ENCODE data around the gene DDX47. TPM values are rescaled to one million over a fixed set of nuclear protein-coding genes. Genes with fewer than 3 reads are reported as not detected.
"Not testable (repeated sequence)": the region's sequence is repeated elsewhere in the genome, so short reads cannot be mapped to it uniquely, and the experiment has no call there.

DDX47 gene
- total RNA-seq, 4 donors from 2014 or later, result 75.5 to 94.2 (median 81.8) TPM

DNA sequence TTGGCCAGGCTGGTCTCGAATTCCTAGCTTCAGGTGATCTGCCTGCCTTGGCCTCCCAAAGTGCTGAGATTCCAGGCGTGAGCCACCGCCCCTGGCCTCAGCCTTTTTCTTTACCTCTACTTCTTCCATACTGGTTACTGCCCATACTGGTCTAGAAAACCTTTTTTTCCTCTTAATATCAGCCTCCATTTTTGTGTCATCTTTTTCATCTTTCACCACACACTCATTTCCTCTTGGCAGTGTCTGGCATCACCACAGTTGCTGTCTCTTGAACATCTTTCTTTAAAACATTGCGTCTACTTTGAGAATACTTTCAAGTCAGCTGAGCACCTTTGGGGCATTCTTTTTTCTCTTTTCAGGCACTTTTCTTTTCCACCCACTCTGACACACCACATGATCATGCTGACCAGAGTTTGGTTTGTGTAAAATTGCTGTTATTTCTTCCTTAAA is 32.7 kb downstream of the DDX47 start:
- no peak for DNase-seq
- no peaks in the 10 kb centered on the region for H3K9me3 ChIP-seq
- no peak for TF ChIP-seq POLR2A (IDR thresholded peaks at IDR 0.05)
- TF ChIP-seq, protein P1, sequence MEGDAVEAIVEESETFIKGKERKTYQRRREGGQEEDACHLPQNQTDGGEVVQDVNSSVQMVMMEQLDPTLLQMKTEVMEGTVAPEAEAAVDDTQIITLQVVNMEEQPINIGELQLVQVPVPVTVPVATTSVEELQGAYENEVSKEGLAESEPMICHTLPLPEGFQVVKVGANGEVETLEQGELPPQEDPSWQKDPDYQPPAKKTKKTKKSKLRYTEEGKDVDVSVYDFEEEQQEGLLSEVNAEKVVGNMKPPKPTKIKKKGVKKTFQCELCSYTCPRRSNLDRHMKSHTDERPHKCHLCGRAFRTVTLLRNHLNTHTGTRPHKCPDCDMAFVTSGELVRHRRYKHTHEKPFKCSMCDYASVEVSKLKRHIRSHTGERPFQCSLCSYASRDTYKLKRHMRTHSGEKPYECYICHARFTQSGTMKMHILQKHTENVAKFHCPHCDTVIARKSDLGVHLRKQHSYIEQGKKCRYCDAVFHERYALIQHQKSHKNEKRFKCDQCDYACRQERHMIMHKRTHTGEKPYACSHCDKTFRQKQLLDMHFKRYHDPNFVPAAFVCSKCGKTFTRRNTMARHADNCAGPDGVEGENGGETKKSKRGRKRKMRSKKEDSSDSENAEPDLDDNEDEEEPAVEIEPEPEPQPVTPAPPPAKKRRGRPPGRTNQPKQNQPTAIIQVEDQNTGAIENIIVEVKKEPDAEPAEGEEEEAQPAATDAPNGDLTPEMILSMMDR (IDR thresholded peaks at IDR 0.05), result no peak
- H3K36me3 ChIP-seq, result no peaks in the 10 kb centered on the region
- H3K27ac ChIP-seq, result peak overlapping the region; percentile 60 to 74 (median 68)
- 61 to 71% methylated on average over 4 of the region's 4 CpGs for WGBS, 2 donors
- no peaks in the 10 kb centered on the region for H3K27me3 ChIP-seq
- peaks cover 4 to 12% of the 10 kb centered on the region in 2 donors for H3K4me1 ChIP-seq
- H3K4me3 ChIP-seq (replicated peaks in 1 of 3), result no peak overlapping the region
- intact Hi-C loops (cut with DNase I), result no loop called here

GRCh38 chr12:12846780-12847179 is 33.6 kb downstream of the DDX47 start:
- H3K36me3 ChIP-seq; H3K27ac ChIP-seq; H3K27me3 ChIP-seq; DNase-seq; H3K9me3 ChIP-seq; H3K4me3 ChIP-seq (replicated peaks in 1 of 3); intact Hi-C loops (cut with DNase I): not testable (repeated sequence)
- peaks cover 4 to 12% of the 10 kb centered on the region in 2 donors for H3K4me1 ChIP-seq
- WGBS, 2 donors, result 96 to 97% methylated on average over 3 of the region's 3 CpGs

DNA sequence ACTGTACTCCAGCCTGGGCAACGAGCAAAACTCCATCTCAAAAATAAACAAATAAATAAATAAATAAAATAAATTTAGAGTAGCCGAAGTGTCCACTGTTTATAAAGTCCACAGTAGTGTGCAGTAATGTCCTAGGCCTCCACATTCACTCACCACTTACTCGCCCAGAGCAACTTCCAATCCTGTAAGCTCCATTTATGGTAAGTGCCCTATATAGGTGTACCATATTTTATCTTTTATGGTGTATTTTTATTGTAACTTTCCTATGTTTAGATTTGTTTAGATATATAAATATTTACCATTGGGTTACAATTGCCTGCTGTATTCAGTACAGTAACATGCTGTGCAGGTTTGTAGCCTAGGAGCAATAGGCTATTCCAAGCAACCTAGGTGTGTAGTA is 40.3 kb downstream of the DDX47 start:
- Histone ChIP-seq H3K27ac (no peak overlapping the region), H3K9me3 (no peaks in the 10 kb centered on the region), H3K4me1 (no peaks in the 10 kb centered on the region), H3K4me3 (replicated peaks in 1 of 3) (no peak overlapping the region), H3K27me3 (no peaks in the 10 kb centered on the region), H3K36me3 (no peaks in the 10 kb centered on the region)
- intact Hi-C loops (cut with DNase I), result no loop called here
- DNase-seq, result no peak
- WGBS, 2 donors, result 62 to 63% methylated on average over 3 of the region's 3 CpGs
- TF ChIP-seq POLR2A (IDR thresholded peaks at IDR 0.05), result no peak
- TF ChIP-seq, protein P1 (IDR thresholded peaks at IDR 0.05), result no peak

GRCh38 chr12:12859690-12860089 is 46.5 kb downstream of the DDX47 start:
- DNase-seq, result peak in 1 of 2 donors; percentile 9
- Histone ChIP-seq H3K27ac (no peak overlapping the region), H3K27me3 (no peaks in the 10 kb centered on the region), H3K4me1 (no peaks in the 10 kb centered on the region), H3K4me3 (replicated peaks in 1 of 3) (no peak overlapping the region), H3K36me3 (no peaks in the 10 kb centered on the region), H3K9me3 (no peaks in the 10 kb centered on the region)
- intact Hi-C loops (cut with DNase I), result no loop called here
- TF ChIP-seq, protein P1 (IDR thresholded peaks at IDR 0.05), result no peak
- TF ChIP-seq POLR2A (IDR thresholded peaks at IDR 0.05), result no peak
- WGBS, 2 donors, result 38 to 60% methylated on average over 1 of the region's 1 CpG

GRCh38 chr12:12864243-12864642 is 51.1 kb downstream of the DDX47 start:
- no peaks in the 10 kb centered on the region for H3K36me3 ChIP-seq
- H3K27ac ChIP-seq, result no peak overlapping the region
- H3K9me3 ChIP-seq, result no peaks in the 10 kb centered on the region
- H3K4me1 ChIP-seq, result no peaks in the 10 kb centered on the region
- H3K4me3 ChIP-seq (replicated peaks in 1 of 3), result no peak overlapping the region
- WGBS, 2 donors, result 96 to 97% methylated on average over 2 of the region's 2 CpGs
- intact Hi-C loops (cut with DNase I), result no loop called here
- no peak for DNase-seq
- no peaks in the 10 kb centered on the region for H3K27me3 ChIP-seq
- TF ChIP-seq, protein P1 (IDR thresholded peaks at IDR 0.05), result no peak
- TF ChIP-seq POLR2A (IDR thresholded peaks at IDR 0.05), result no peak
